HFFc6 (cell line): ENCODE measurements around the gene PAXX. TPM values are rescaled to one million over a fixed set of nuclear protein-coding genes. Genes with fewer than 3 reads are reported as not detected.

Experiments
- DNase-seq: peaks from one replicate; pipeline ENCODE4 v3.0.0-alpha.2; 2018
- H3K27ac Mint-ChIP-seq: 2 replicates; pipeline ENCODE4 v1.8.0; 2020; ENCODE audit warnings: mild to moderate bottlenecking, mixed read lengths
- H3K27me3 Mint-ChIP-seq: 2 replicates; pipeline ENCODE4 v1.8.0; 2021; ENCODE audit warnings: mild to moderate bottlenecking, moderate library complexity, mixed read lengths; ENCODE audit not compliant: insufficient read depth
- H3K36me3 Mint-ChIP-seq: 2 replicates; pipeline ENCODE4 v1.8.0; 2021; ENCODE audit warnings: low read depth, mixed read lengths
- H3K4me1 Mint-ChIP-seq: 2 replicates; pipeline ENCODE4 v1.8.0; 2020; ENCODE audit warnings: low read depth, mixed read lengths
- H3K4me3 Mint-ChIP-seq: 2 replicates; pipeline ENCODE4 v1.8.0; 2020; ENCODE audit warnings: mild to moderate bottlenecking, moderate library complexity, mixed read lengths
- H3K9me3 Mint-ChIP-seq: 2 replicates; pipeline ENCODE4 v1.8.0; 2020; ENCODE audit warnings: mild to moderate bottlenecking, mixed read lengths
- CTCF ChIP-seq: fragments of 200-600 bp; sonication (generic); IDR thresholded peaks from 2 replicates; pipeline ENCODE4 v1.5.0; 2021; ENCODE audit warnings: antibody characterized with exemption, mild to moderate bottlenecking
- total RNA-seq, 6 experiments: library from RNA; stranded (reverse); fragmentation: NEBNext Ultra II Directional; extraction: Animal tissue kit (Norgen Biotek cat#: 25700); gene quantifications; 2 replicates in 1 of 6; 3 replicates in 5 of 6; pipeline ENCODE4 v1.2.3, GENCODE V29; 2021

The PAXX gene
- total RNA-seq, 6 experiments from 2014 or later, result 26.0 to 42.6 (median 29.0) TPM

- peaks cover 3% of the 10 kb centered on the region for H3K27me3 Mint-ChIP-seq
- H3K4me3 Mint-ChIP-seq, result no peak overlapping the region
- no peak for DNase-seq
- TF ChIP-seq CTCF, result no peak
- H3K27ac Mint-ChIP-seq, result no peak overlapping the region
- no peaks in the 10 kb centered on the region for H3K4me1 Mint-ChIP-seq
- peaks cover 5% of the 10 kb centered on the region for H3K36me3 Mint-ChIP-seq
- H3K9me3 Mint-ChIP-seq, result no peaks in the 10 kb centered on the region
Measured at GRCh38 chr9:137018761-137019559, 26.7 kb downstream of the PAXX start.

GRCh38 chr9:137019891-137020683 lies 27.9 kb downstream of the PAXX start:
- Mint-ChIP-seq H3K36me3 (peaks cover 5% of the 10 kb centered on the region), H3K9me3 (no peaks in the 10 kb centered on the region), H3K27me3 (peaks cover 3% of the 10 kb centered on the region), H3K27ac (no peak overlapping the region), H3K4me3 (no peak overlapping the region), H3K4me1 (no peaks in the 10 kb centered on the region)
- TF ChIP-seq CTCF, result no peak
- DNase-seq, result no peak

GRCh38 chr9:137020771-137021567 lies 28.7 kb downstream of the PAXX start:
- no peak for DNase-seq
- H3K4me1 Mint-ChIP-seq, result no peaks in the 10 kb centered on the region
- no peaks in the 10 kb centered on the region for H3K9me3 Mint-ChIP-seq
- H3K4me3 Mint-ChIP-seq, result no peak overlapping the region
- H3K27me3 Mint-ChIP-seq, result peaks cover 3% of the 10 kb centered on the region
- H3K27ac Mint-ChIP-seq, result no peak overlapping the region
- peaks cover 5% of the 10 kb centered on the region for H3K36me3 Mint-ChIP-seq
- no peak for TF ChIP-seq CTCF

- no peak overlapping the region for H3K27ac Mint-ChIP-seq
- no peaks in the 10 kb centered on the region for H3K4me1 Mint-ChIP-seq
- H3K27me3 Mint-ChIP-seq, result peaks cover 3% of the 10 kb centered on the region
- no peaks in the 10 kb centered on the region for H3K9me3 Mint-ChIP-seq
- DNase-seq, result no peak
- TF ChIP-seq CTCF, result no peak
- peaks cover 5% of the 10 kb centered on the region for H3K36me3 Mint-ChIP-seq
- no peak overlapping the region for H3K4me3 Mint-ChIP-seq
Measured at GRCh38 chr9:137021568-137021978, 29.4 kb downstream of the PAXX start.

GRCh38 chr9:137021979-137022661 lies 29.9 kb downstream of the PAXX start:
- Mint-ChIP-seq H3K27me3 (peaks cover 3% of the 10 kb centered on the region), H3K9me3 (no peaks in the 10 kb centered on the region), H3K27ac (peak overlapping the region; percentile 18; the same call in 1 of the 2 replicates), H3K4me1 (0 out of 2 replicates have a peak, but pooled peaks cover 1% of the 10 kb centered on the region), H3K4me3 (no peak overlapping the region), H3K36me3 (no peaks in the 10 kb centered on the region)
- peak; percentile 55 for DNase-seq
- TF ChIP-seq CTCF, result no peak
